H54 (cell line): ENCODE measurements around the gene MACROD1.
"Not testable (repeated sequence)": the region's sequence is repeated elsewhere in the genome, so short reads cannot be mapped to it uniquely, and the experiment has no call there.

ENCODE experiments used
- DNase-seq: peaks from one replicate; pipeline ENCODE4 v3.0.0; 2011; ENCODE audit warnings: low spot score, mixed read lengths; ENCODE audit not compliant: insufficient read length
- FAIRE-seq: peaks from 3 replicates; lab custom pipeline; 2011; peaks lifted over from hg19 to GRCh38; lab: Jason Lieb, UNC
- POLR2A ChIP-seq: IDR thresholded peaks from 2 replicates; pipeline ENCODE4 v1.6.1; 2011; ENCODE audit warnings: low read depth, mild to moderate bottlenecking, low read length

The MACROD1 gene

GRCh38 chr11:64049509-64049908, 116.4 kb downstream of the MACROD1 start:
- TF ChIP-seq POLR2A, result no peak
- FAIRE-seq, result no peak
- DNase-seq, result no peak

GRCh38 chr11:64048042-64048854, 117.7 kb downstream of the MACROD1 start:
- DNase-seq (no peak), FAIRE-seq (no peak)
- no peak for TF ChIP-seq POLR2A

GRCh38 chr11:64047373-64047772, 118.5 kb downstream of the MACROD1 start:
- not testable (repeated sequence) for DNase-seq, FAIRE-seq

GRCh38 chr11:64045700-64046099, 120.2 kb downstream of the MACROD1 start:
- DNase-seq, result no peak
- TF ChIP-seq POLR2A, result no peak
- no peak for FAIRE-seq

GRCh38 chr11:64044730-64045393, 121.1 kb downstream of the MACROD1 start:
- DNase-seq (no peak), FAIRE-seq (no peak)
- no peak for TF ChIP-seq POLR2A

GRCh38 chr11:64043545-64043944, 122.4 kb downstream of the MACROD1 start:
- FAIRE-seq, result no peak

GRCh38 chr11:64042301-64042700, 123.6 kb downstream of the MACROD1 start:
- DNase-seq (no peak), FAIRE-seq (no peak)
- no peak for TF ChIP-seq POLR2A

More at GRCh38 chr11:64043545-64043944, 122.4 kb downstream of the MACROD1 start:
- DNase-seq, result no peak
- no peak for TF ChIP-seq POLR2A

GRCh38 chr11:64041846-64042245, 124.1 kb downstream of the MACROD1 start:
- FAIRE-seq, result no peak
- DNase-seq, result no peak
- TF ChIP-seq POLR2A, result no peak

- TF ChIP-seq POLR2A, result no peak
- DNase-seq, result no peak
- FAIRE-seq, result no peak
These were observed 125.1 kb downstream of the MACROD1 start for GRCh38 chr11:64040684-64041322.

- FAIRE-seq, result no peak
These were observed 126.8 kb downstream of the MACROD1 start for GRCh38 chr11:64039012-64039665.

GRCh38 chr11:64038500-64038899, 127.4 kb downstream of the MACROD1 start:
- TF ChIP-seq POLR2A, result no peak
- FAIRE-seq, result no peak
- DNase-seq, result no peak

More at GRCh38 chr11:64039012-64039665, 126.8 kb downstream of the MACROD1 start:
- DNase-seq, result no peak
- TF ChIP-seq POLR2A, result no peak

- no peak for DNase-seq
- FAIRE-seq, result no peak
- TF ChIP-seq POLR2A, result no peak
These were observed 128.8 kb downstream of the MACROD1 start for GRCh38 chr11:64037027-64037634.

GRCh38 chr11:64036087-64037026, 129.6 kb downstream of the MACROD1 start:
- TF ChIP-seq POLR2A, result no peak
- DNase-seq, result peak; percentile 73
- FAIRE-seq, result no peak
